Stimulated activated CD4-positive, alpha-beta T cell treated with anti-CD3 and anti-CD28 coated beads, Interleukin-12 subunit alpha, Interleukin-12 subunit beta, amount 100 ng/mL, for 24 hours (primary cell): ENCODE data around the gene RBM19.

Source experiments
- DNase-seq, 2 experiments: peaks; one replicate each; pipeline ENCODE4 v3.0.0-alpha.2; 2020; ENCODE audit warnings: low read depth in 2 of 2

RBM19 gene

DNA sequence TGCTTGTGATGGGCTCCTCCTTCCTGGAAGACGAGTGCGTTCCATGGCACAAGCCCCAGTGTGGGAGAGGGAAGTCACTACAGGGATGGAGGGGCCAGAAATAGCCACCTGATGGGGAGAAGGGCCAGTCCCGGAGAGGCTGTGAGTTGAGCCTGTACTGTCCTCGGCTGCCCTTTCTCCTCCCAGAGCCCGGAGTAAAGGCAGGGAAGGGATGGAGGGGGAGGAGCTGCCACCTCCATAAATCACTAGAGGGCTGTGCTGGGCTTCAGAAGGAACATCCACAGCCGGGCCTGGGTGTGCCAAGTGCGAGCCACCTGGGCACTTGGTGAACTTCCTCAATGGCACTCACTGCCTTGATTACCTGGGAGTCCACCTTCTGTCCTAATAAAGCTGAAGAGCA, 110.1 kb downstream of the RBM19 start:
- DNase-seq: no peak

DNA sequence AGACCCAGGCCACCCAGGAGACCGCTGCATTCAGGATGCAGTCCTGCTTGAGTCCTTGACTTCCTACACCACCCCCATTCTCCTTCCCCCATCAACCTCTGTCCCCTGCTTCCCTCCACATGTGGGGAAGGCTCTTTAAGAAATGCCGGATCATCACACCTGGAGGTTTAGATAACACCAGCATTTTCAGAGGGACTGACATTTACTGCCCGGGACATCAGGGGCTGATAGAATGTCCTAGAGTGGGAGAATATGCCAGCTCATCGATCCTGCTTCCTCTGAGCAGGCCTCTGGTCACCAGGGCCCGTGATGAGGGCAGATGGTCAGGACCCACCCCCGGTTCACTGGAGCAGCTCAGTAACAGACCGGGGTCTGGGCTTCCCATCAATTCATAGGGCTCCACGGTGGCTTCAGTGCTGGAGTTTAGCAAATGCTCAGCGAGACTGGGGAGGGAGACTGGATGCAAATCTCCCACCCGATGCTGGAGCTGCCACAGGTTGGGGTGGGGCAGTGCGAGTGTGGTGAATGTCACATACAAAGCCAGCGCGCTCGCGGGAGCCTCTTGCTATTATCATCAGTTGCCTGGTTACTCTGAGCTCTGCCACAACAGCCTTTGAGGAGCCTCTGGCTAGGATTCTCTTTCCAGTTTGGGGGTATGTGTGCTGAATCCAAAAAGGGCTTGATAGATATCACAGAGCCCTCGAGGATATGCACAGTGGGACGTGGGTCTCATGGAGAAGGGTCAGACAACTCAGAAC, 111.6 kb downstream of the RBM19 start:
- DNase-seq: no peak

DNA sequence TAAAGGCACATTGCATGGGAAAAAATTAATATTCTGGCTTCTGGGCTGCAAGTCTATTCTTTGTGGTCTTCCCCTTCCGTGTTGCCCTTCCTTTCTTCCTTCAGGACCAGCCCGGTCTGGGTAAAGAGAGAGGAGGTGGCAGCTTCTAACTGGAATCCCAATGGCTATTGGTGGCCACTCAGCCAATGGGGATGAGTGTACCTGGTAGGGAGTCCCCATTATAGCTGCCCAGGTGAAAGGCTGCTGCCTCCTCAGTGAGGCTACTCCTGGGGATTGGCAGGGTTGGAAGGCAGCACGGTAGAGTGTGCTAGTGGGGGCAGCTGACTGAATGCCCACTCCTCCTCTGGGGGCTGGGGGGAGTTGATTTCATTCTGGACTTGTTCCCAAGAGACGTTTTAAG, 112.6 kb downstream of the RBM19 start:
- DNase-seq: no peak

DNA sequence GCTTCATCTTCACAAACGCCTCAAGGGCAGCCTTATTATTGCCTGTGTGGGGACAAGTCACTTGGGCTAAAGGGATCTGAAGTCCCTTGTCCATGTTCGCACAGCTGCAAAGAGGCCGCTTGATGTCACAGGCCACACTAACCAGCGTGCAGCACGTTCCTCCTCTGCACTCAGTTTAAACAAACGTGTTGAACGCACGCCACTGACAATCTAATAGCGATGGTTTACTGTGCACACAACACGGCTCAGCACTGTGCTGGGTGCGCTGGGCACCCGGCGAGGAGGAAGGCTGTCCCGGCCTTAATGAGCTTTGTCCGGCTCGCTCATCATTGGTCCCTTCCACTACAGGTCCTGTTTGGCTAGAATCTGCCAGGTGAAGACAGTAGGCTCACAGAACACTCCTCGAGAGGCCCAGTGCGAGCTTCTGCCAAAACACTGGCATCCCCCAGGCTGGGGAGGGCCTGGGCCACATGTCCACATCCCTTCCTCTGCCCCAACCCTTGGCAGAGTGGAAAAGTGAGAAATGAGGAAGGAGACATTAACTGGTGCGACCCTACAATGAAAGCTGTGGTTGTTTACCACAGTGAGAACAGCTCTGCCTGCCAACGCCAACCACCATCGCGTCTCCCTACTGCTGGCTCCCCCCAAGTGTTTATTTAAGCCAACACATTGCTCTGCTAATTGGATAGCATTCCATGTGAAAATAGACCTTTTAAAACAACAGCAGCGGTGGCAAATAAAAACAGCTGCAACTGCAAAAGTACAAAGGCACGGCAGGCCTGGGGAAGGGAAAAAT, 113.2 kb downstream of the RBM19 start:
- DNase-seq: no peak

DNA sequence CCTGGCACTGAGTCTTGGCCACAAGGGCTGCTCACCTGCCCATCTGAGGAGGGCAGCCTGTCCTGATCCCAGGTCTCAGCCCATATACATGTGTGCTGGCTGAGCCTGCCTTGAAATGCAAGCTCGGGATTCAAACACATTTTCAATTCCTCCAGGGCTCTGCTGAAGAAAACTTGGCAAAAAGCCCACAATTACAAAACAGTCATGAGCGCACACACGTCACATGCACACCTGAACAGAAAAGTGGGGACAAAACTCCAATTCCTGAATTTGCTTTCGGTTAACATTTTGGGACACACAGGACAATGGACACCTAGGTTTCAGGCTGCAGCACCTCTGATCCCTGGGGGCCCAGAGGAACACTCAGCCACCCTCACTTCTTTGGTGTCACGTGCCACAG, 113.9 kb downstream of the RBM19 start:
- DNase-seq: no peak

DNA sequence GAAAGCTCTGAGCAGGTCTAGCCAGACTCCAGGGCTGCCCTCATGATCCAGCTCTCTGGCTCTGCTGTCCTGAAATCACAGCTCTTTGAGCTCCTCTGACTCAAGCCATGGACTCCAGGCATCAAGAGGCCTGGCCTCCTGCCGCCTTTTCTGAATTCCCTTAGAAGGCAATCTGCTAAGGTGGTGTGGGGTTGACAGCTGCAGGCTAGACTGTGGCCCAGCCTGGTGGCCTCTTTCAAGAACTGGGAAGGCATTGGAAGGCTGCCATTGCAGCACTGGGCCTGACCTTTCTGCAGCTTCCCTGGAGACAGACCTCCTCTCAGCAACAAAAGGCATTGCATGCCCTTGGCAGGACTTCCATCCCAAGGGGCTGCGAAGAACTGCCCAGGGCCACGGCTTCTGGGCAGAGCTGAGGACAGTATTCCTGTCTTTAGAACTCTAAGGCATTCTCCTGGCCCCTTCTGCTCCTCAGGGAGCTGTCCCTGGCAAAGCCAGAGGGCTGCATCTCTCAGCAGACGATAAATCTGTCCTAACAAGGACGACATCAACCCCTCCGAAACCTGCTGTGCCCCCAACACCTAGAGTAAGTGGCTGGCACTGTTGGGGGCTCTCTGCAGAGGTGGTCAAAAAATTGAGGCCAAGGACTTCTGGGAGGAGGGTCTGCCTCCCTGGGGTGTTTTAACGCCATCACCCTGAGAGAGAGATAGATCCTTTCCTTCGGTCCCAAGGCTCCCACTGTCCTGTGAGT, 115.6 kb downstream of the RBM19 start:
- no peak for DNase-seq

DNA sequence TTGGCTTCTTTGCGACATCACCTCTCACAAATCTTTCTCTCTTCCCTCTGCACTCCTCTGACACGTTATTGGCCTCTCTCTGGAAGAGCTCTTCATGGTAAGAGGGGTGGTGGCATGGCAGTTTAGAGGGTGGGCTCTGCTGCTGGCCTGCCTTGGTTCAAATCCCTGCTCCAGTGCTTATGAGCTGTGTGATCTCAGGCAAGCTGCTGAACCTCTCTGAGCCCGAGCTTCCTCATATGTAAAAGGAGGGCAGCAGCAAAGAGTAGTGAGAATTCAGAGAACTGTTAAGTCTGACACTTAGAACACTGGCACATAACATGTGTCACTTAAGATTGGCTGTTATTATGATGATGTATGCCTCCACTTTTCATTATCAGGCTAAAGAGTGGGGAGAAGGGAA, 118.3 kb downstream of the RBM19 start:
- DNase-seq: no peak

DNA sequence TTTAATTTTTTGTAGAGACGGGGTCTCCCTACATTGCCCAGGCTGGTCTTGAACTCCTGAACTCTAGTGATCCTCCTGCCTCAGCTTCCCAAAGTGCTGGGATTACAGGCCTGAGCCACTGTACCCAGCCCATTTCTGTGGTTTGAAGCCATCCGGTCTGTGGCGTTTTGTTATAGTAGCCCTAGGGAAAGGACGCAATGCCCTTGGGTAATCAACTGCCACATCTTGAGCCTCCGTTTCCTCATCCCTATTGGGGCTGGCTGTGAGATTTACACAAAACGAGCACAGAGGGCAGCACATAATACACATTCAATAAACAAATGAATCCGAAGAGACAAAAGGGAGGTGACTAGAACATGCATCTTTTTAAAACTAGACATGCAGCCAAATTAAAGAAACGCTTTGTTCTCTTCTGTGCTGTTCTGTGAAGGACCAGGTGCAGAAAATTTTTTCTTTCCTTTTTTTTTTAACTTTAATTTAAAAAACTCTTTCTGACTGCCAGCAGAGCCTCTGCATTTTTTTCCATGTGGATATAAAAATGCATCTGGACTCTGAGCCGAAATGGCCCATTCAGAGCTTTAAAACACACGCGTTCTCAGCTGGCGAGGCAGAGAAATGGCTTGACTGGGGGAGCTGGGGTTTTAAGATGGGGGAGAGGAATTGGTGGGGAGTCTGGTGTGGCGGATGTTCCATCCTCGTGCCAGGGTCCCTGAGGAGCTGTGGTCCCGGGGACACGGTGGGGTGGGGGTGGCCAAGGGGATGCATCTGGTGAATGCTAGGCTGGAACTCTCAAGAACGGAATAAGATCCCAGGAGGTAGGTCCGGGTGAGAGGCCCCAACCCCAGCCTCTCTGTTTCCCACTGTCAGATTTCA, 119.0 kb downstream of the RBM19 start:
- no peak for DNase-seq

DNA sequence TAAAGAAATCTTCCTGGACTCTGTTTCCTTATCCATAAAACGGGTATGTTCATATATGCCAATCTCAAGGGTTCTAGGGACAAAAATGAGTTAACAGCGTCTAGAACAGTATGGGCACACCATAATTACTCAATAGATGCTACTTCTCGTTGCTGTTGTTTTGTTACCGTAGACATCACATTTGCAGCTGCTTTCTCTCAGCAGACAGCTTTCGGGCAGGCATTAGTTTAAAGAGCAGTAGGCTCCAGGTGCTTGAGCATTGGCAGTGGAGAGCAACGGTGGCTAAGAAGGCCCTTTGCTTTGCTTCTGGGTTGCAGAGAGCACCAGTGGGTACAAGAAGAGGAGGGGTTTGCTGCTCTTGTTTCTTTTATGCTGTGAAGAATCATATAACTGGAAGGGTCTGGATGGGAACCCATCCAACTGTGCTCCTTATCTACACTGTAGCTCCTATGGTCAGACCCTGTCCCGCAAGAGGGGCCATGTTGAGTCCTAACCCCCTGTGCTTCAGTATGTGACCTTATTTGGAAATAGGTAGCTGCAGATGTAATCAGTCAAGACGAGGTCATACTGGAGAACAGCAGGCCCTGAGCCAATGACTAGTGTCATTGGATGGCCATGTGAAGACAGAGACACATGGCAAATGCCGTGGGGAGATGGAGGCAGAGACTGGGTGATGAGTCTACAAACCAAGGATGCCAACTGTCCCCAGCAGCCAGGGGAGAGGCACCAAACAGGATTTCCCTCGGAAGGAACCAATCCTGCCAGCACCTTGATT, 120.0 kb downstream of the RBM19 start:
- no peak for DNase-seq

DNA sequence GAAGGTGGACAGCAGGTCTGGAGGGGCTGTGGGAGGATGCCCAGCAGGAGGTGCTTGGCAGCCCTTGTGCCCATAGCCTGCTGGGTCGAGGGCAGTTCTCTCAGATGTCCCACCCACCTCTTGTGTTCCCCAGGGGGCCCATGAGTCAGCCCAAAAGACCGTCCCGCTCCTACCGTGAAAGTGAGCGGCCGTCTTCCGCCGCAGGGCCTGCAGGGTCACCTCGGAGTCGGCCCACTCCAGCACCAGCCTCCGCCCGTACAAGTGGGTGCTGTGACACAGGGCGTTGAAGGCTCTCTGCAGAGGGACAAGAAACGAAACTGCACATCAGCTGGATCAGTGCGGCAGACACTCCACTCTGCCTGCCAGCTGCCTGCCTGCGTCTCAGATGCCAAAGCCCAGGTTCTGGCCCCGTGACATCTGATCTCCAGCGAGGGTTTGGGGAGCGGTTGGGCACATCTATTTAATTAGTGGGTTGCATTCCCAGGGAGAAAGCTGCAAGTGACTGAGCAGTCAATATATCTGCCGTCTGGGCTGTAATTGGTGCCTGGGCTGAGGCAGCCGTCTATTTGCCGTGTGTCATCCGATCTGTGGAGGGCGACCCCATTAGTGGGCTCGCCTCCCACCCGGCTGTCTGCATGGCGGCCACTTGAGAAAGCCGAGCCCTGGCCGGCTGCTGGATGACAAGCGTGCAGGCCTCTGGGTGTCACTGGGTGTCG, 121.5 kb downstream of the RBM19 start:
- DNase-seq: no peak

DNA sequence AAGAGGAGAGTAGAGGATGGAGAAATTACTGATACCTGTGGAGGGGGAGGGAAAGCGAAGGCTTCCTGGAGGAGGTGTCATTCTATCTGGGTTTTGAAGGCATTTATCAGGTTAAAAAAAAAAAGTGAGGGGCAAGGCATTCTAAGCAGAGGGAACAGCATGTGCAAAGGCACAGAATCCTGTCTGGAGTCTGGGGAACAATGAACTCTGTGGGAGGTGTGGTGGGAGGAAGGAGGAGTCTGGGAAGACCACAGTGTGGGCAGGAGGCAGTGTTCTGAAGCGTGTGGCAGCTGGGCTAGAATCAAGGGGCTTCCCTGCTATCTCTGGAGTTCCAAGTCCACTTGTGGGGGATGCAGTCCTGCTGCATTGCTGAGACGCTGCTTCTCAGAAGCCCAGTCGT, 123.4 kb downstream of the RBM19 start:
- DNase-seq: no peak

DNA sequence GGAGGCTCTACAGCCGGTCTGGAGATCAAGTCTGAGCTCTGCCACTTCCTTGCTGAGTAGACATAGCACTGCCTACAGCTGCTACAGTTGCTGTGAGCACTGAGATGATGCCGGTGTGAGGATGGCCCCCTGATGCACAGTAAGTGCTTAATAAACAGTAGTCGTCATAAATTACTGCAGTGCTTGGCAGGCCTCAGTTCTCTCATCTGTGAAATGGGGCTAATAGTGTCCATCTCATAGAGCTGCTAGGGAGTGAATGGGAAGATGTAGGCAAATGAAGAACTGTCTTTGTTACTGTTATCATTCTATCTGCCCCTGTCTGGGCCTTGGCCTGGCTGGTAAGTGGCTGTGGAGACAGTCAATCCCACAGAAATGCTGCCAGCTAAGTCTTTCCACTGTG, 124.3 kb downstream of the RBM19 start:
- DNase-seq: no peak

DNA sequence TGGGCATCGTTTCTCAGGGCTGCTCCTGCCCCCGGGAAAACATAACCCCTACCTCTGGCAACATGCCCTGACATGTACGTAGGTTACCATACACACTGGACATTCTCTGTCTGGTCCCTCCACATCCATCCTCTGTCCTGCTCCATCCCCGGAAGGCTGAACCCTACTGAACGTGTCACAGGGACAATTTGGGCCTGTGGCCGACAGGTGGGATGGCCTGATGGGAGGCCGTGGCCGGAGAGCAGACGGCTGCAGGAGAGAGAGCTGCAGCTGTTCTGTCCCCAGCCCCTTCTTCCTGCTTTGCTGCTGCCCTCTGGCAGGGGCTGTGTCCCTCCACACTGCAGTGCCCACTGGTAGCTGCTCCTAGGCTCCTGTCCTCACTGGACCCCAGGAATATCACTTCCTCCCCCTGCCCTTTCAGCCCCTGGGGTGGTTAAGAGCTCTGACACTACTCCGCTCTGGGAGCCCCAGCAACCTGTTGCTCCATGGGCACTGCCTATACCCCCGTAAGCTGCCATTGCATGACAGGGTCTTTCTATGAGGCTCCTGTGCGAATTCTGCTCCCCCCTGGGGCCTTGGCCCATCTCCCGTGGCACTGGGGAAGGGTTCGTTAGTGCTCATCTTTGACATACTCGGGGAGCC, 125.6 kb downstream of the RBM19 start:
- no peak for DNase-seq

DNA sequence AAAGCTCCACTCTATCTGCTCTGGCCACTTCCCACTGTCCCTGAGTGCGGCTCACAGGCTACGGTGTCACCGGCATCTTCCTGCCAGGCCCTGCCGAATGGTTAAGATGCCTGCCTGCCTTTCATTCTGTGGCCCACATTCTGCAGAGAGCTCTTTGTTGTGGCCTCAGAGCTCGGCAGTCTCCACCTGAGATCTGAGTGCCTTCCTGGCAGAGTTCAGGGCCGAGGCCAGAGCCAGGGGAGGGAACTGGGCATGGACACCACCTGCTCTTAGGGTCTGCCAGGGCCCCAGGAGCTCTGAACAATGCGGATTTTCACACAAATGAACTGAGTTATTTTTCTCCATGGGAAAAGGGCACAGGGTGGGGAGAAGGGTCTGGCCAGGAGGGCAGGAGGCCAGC, 127.2 kb downstream of the RBM19 start:
- no peak for DNase-seq

DNA sequence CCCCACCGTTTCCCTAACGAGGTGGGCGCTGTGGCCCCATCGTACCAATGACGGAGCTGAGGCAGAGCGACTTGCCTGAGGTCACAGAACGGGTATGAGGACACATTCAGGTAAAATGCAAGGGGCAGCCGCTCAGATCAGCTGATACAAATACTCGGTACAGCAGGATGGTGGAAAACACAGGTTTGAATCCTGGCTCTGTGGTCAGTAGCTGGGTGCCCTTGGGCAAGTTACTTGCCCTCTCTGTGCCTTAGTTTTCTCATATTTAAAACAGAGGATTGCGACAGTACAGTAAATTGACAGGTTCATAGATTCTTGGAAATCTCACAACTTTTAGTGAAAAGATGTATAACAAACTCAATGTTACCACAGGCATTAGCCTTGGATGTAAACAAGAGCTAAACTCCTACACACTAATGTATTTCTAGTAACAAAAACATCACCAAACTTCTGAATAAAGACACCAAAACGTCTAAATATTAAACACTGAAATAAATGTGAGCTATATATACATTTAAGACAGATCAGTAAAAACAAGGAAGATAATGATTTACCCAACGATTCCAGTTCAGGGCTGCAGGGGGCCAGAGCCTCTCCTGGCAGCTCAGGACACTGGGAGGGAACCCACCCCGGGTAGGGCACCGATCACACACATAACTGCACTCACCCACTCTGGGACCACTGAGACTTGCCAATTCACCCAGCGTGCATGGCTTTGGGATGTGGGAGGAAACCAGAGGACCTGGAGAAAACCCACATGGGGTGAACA, 128.4 kb downstream of the RBM19 start:
- no peak for DNase-seq

DNA sequence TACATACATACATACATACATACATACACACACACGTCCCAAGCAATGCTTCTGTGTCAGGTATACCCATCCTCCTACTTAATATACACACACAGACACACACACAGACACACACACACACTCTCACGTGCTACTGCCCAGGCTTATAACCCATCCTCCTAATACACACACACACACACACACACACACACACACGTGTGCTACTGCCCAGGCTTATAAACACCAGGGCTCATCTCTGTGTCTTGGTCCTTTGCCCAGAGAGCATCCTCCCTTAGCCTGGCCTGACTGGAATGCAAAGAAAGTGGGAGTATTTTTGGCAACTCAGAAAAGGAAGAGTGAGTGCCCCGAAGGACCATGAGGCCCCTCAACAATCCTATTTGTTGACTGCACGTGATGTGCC, 129.0 kb downstream of the RBM19 start:
- no peak for DNase-seq

DNA sequence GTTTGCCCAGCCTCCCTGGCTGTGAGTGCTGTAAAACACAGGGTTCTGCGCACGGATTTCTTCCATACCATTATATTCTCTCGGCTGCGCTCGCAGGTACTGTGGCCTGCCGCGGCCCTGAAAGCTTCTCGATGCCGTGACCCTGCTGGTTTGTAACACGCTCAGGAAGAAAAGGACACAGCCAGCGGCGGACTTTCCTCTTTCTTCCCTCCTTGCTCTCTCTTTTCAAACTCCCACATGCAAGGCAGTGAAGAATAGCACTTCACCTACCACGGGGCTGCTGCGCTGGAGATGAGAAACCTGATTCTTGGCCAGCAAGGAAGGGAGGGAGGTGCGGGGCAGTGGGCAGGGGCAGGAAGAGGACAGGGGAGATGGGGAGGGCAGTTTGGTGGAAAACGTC, 130.2 kb downstream of the RBM19 start:
- no peak for DNase-seq

DNA sequence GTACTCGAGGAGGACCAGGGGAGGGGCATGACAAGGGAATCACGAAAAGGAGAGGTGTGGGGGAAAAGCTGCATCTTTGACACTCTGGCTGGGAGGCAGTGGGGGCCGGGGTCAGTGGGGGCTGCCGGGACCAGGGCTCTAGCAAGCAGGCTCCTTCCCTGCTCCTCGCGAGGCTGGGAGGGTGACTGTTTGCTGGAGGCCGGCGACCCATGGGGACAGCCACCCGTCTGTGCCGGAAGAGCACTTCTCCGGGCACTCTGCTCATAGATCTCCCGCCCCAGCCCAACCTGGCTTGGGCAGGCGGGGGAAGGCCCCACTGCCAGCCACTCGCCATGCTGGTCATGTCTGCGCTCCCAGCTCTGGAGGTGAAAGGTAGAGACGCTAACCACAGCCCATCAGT, 130.7 kb downstream of the RBM19 start:
- DNase-seq: no peak

DNA sequence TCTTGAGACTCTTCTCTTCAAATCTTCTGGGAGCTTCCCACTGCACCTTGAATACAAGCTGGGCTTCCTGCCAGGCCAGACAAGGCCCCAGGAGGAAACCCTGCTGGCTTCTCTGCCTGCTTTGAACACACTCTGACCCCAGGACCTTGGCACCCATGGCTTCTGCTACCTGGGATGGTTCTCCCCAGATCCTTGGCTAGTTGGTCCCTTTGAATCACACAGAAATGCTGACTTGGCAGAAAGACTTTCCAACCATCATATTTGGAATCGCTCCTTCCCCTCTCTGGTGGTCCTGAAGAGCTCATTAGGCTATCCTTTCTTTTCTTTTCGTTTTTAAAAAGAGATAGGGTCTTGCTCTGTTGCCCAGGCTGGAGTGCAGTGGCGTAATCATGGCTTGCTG, 132.7 kb downstream of the RBM19 start:
- DNase-seq: no peak
